ENCODE data around the gene NFATC1. TPM values are rescaled to one million over a fixed set of nuclear protein-coding genes. Genes with fewer than 3 reads are reported as not detected.

The NFATC1 gene
- total RNA-seq, 4 donors from 2014 or later = 13.9 to 24.3 (median 16.7) TPM

DNA sequence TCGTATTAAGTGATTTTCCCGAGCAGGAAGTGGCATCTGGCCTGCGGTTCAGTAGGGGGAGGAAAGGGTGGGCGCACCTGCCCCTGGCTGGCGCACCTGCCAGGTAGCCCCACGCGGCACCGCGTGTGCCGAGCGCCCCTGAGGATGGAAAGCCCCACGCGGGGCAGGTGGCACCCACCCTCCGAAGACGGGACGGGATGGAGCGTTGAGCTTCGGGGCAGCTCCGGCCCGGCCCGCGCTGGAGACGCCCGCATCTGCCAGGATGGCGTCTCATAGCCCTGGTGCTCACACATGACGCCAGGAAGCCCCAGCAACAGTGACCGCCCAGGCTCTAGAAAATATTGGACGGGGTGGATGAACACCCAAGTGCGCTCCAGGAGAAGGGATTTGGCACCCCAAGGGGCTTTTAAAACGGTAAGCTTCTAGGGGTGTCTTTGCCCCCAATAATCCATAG is 2.5 kb upstream of the NFATC1 start:
- WGBS = 13% methylated on average over 10 of the region's 30 CpGs
- peaks cover 40% of the 10 kb centered on the region for H3K4me1 ChIP-seq
- no peaks in the 10 kb centered on the region for H3K36me3 ChIP-seq
- H3K4me3 ChIP-seq = peak overlapping the region; percentile 58
- H3K27ac ChIP-seq = peak overlapping the region; percentile 83
- DNase-seq (ENCODE audit: low spot score in 2 of 2) = peak in 1 of 2 donors; percentile 77
- H3K9me3 ChIP-seq = no peaks in the 10 kb centered on the region
- H3K27me3 ChIP-seq = peaks cover 12% of the 10 kb centered on the region
- TF ChIP-seq POLR2AphosphoS5 (IDR thresholded peaks at IDR 0.05) (no peak), POLR2A (IDR thresholded peaks at IDR 0.05) (no peak), EP300 (IDR thresholded peaks at IDR 0.05) (no peak)
- TF ChIP-seq, protein P1, sequence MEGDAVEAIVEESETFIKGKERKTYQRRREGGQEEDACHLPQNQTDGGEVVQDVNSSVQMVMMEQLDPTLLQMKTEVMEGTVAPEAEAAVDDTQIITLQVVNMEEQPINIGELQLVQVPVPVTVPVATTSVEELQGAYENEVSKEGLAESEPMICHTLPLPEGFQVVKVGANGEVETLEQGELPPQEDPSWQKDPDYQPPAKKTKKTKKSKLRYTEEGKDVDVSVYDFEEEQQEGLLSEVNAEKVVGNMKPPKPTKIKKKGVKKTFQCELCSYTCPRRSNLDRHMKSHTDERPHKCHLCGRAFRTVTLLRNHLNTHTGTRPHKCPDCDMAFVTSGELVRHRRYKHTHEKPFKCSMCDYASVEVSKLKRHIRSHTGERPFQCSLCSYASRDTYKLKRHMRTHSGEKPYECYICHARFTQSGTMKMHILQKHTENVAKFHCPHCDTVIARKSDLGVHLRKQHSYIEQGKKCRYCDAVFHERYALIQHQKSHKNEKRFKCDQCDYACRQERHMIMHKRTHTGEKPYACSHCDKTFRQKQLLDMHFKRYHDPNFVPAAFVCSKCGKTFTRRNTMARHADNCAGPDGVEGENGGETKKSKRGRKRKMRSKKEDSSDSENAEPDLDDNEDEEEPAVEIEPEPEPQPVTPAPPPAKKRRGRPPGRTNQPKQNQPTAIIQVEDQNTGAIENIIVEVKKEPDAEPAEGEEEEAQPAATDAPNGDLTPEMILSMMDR (IDR thresholded peaks at IDR 0.05) = no peak

DNA sequence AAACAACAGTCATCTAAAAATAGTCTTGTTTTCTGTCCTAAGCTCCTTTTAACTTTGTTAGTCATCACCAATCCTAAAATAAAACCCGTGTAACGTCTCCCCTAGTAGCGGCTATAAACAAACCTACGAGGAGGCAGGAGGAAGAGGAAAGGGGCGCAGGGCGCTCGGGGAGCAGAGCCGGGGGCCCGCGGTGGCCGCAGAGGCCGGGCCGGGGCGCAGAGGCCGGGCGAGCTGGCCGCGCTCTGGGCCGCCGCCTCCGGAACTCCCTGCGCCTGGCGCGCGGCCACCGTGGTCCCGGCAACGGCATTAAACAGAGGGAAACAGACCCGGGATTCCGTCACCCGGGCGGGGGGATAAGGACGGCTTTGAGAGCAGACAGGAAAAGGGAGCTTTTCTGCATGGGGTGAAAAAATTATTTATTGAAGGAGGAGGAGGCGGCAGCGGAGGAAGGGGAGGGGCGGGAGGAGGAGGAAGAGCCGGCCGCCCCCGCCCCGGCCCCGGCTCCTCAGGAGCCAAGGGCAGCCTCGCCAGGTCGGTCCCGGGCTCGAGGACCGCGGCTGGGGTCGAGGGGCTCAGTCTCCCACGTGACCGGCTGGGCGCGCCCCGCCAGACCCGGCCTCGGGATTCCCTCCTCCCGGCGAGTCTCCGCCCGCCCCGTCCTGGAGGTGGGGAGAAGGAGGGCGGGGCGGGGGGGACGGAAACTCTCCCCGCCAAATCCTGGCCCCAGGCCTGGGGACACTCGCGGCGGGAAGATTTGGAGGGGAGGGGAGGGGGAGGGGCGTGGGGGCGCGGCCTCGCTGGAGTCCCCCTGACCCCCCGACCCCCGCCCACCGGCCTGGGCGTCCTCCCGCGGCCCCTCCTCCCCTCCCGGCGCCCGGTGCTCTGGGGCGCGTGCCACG is 1.8 kb upstream of the NFATC1 start:
- TF ChIP-seq POLR2A (IDR thresholded peaks at IDR 0.05) (peak in 1 of 2 donors; percentile 35), POLR2AphosphoS5 (IDR thresholded peaks at IDR 0.05) (no peak)
- Histone ChIP-seq H3K4me1 (peaks cover 44% of the 10 kb centered on the region), H3K9me3 (no peaks in the 10 kb centered on the region), H3K36me3 (no peaks in the 10 kb centered on the region), H3K4me3 (peak overlapping the region; percentile 58), H3K27me3 (peaks cover 11% of the 10 kb centered on the region), H3K27ac (peak overlapping the region; percentile 83)
- under 1% methylated on average over 48 of the region's 83 CpGs for WGBS
- peak; percentile 95 to 96 for DNase-seq (ENCODE audit: low spot score in 2 of 2)

DNA sequence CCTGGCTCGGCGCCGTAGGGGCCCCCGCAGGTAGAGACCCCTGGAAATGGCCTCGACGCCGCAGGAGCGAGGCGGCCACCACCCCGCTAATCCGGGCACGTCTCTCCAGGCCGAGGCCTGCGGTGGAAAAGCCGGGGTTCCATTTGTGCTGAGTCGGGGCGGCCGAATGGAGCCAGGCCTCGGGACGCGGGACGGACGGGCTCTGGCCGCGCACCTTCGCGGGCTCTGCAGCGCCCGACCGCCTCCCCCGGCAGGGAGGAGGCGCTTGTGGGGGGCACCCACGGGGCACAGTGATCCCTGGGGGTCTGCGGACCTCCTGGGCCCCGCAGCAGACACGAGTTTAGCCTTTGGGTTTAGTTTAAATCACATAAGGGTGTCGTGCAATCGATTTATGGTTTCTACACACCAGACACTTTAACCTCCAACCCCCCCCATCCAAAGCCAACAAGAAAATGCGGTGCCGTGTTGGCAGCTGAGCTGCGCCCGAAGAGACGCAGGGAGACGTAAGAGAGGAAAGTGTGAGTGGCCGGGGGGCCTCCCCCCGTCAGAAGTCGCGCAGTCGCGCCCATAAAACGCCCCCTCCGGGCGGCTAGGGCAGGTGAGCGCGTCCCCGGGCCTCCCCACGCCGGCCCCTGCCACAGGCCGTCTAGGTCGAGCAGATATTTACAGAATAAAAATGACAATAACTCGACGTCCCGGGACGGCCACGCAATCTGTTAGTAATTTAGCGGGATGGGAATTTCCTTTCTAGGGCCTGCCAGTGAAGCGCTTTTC is 1.0 kb upstream of the NFATC1 start:
- peak overlapping the region; percentile 83 for H3K27ac ChIP-seq
- no peaks in the 10 kb centered on the region for H3K36me3 ChIP-seq
- peak in 1 of 2 donors; percentile 87 for DNase-seq (ENCODE audit: low spot score in 2 of 2)
- H3K4me3 ChIP-seq = peak overlapping the region; percentile 58
- TF ChIP-seq POLR2AphosphoS5 (IDR thresholded peaks at IDR 0.05) (no peak), EP300 (IDR thresholded peaks at IDR 0.05) (no peak), POLR2A (IDR thresholded peaks at IDR 0.05) (no peak)
- TF ChIP-seq, protein P1 (IDR thresholded peaks at IDR 0.05) = no peak
- H3K9me3 ChIP-seq = no peaks in the 10 kb centered on the region
- peaks cover 52% of the 10 kb centered on the region for H3K4me1 ChIP-seq
- H3K27me3 ChIP-seq = peaks cover 2% of the 10 kb centered on the region
- WGBS = 0% methylated on average over 8 of the region's 67 CpGs

GRCh38 chr18:79395308-79395640 is 456 bp upstream of the NFATC1 start:
- no peaks in the 10 kb centered on the region for H3K36me3 ChIP-seq
- TF ChIP-seq, protein P1 (IDR thresholded peaks at IDR 0.05) = no peak
- TF ChIP-seq EP300 (IDR thresholded peaks at IDR 0.05) (no peak), POLR2AphosphoS5 (IDR thresholded peaks at IDR 0.05) (no peak), POLR2A (IDR thresholded peaks at IDR 0.05) (no peak)
- no peaks in the 10 kb centered on the region for H3K9me3 ChIP-seq
- no peak for DNase-seq (ENCODE audit: low spot score in 2 of 2)
- no peaks in the 10 kb centered on the region for H3K27me3 ChIP-seq
- peak overlapping the region; percentile 83 for H3K27ac ChIP-seq
- H3K4me1 ChIP-seq = peaks cover 58% of the 10 kb centered on the region
- peak overlapping the region; percentile 58 for H3K4me3 ChIP-seq
- WGBS = 3% methylated on average over 12 of the region's 34 CpGs

DNA sequence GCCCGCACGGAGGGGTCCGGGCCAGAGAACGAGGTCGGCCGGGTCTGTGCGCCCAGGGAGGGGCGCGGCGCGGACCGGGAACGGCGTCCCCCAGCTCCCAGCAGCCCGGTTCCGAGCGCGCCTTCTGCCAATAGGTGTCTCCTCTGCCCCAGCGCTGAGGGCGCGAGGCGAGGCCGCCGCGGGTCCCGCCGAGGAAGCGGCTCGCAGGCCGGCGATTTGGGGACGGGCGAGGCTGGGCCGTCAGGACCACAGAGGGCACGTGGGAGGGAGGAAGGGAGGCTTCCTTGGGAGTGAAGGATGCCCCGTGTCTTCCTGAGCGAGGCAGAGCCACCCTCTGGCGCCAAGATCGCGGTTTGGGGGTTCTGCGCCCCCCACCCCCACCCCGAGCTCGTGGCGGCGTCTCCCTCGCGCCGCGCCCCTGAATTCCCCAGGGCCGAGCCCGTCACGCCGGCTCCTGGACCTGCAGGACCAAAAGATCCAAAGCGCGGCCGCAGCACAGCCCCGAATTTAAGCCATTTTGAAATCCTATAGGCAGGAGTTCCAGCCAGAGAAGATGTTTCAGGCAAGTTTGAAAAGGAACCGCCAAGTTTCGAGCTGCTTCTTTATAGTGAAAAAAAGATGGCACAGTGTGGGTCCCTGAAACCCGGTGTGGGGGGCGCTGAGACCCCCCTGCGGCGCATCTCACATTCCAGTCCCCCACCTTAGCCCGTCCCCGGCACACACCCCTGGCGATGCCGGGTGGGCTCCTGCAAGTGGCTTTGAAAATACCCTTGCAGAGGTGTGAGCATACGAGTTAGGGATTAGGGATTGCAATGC is 909 bp downstream of the NFATC1 start:
- peak overlapping the region; percentile 58 for H3K4me3 ChIP-seq
- no peaks in the 10 kb centered on the region for H3K36me3 ChIP-seq
- 58% methylated on average over 11 of the region's 68 CpGs for WGBS
- no peaks in the 10 kb centered on the region for H3K27me3 ChIP-seq
- peaks cover 68% of the 10 kb centered on the region for H3K4me1 ChIP-seq
- H3K9me3 ChIP-seq = no peaks in the 10 kb centered on the region
- DNase-seq (ENCODE audit: low spot score in 2 of 2) = peak in 1 of 2 donors; percentile 76
- peak overlapping the region; percentile 83 for H3K27ac ChIP-seq
- TF ChIP-seq EP300 (IDR thresholded peaks at IDR 0.05) (no peak), POLR2AphosphoS5 (IDR thresholded peaks at IDR 0.05) (no peak)

Data from suprapubic skin (tissue), 4 donors.